Measurements from ENCODE around the gene NPW. TPM values are rescaled to one million over a fixed set of nuclear protein-coding genes. Genes with fewer than 3 reads are reported as not detected.
"Not testable (repeated sequence)": the region's sequence is repeated elsewhere in the genome, so short reads cannot be mapped to it uniquely, and the experiment has no call there.

NPW gene
- polyA plus RNA-seq, 1 donor, result 3.8 TPM

GRCh38 chr16:2019921-2020831 lies 591 bp downstream of the NPW start:
- peak; percentile 53 for DNase-seq

GRCh38 chr16:2022723-2023091 lies 3.1 kb downstream of the NPW start:
- peak; percentile 53 for DNase-seq

- DNase-seq, result peak; percentile 86
Observed at GRCh38 chr16:2023092-2024031, 3.8 kb downstream of the NPW start.

- DNase-seq, result no peak
Observed at GRCh38 chr16:2024032-2024420, 4.4 kb downstream of the NPW start.

- DNase-seq, result no peak
Observed at GRCh38 chr16:2025251-2025650, 5.7 kb downstream of the NPW start.

- DNase-seq, result no peak
Observed at GRCh38 chr16:2025878-2026460, 6.4 kb downstream of the NPW start.

- no peak for DNase-seq
Observed at GRCh38 chr16:2026461-2027023, 7.0 kb downstream of the NPW start, which contains the start of gene NHERF2. TSS of gene NHERF2 (plus strand) at chr16:2026902. CDS start at chr16:2027006, 104 bp downstream.

- DNase-seq, result no peak
Observed at GRCh38 chr16:2027024-2028010, 7.7 kb downstream of the NPW start.

GRCh38 chr16:2028146-2028545 lies 8.6 kb downstream of the NPW start:
- no peak for DNase-seq

GRCh38 chr16:2028620-2029220 lies 9.1 kb downstream of the NPW start:
- no peak for DNase-seq

GRCh38 chr16:2029350-2029749 lies 9.8 kb downstream of the NPW start:
- no peak for DNase-seq

- no peak for DNase-seq
Observed at GRCh38 chr16:2030036-2030435, 10.5 kb downstream of the NPW start.

- DNase-seq, result no peak
Observed at GRCh38 chr16:2031081-2031577, 11.5 kb downstream of the NPW start.

- no peak for DNase-seq
Observed at GRCh38 chr16:2032285-2033056, 12.9 kb downstream of the NPW start.

GRCh38 chr16:2033057-2033908 lies 13.7 kb downstream of the NPW start:
- peak; percentile 59 for DNase-seq

- DNase-seq, result not testable (repeated sequence)
Observed at GRCh38 chr16:2033909-2034695, 14.5 kb downstream of the NPW start.

GRCh38 chr16:2034696-2035430 lies 15.3 kb downstream of the NPW start:
- no peak for DNase-seq
